HepG2 (cell line): Measurements from ENCODE around the gene CD7. TPM values are rescaled to one million over a fixed set of nuclear protein-coding genes. Genes with fewer than 3 reads are reported as not detected.

Source experiments
- DMAP1 ChIP-seq: IDR thresholded peaks from 2 replicates; pipeline ENCODE4 v1.6.1; 2016
- DNMT1 ChIP-seq: sonication (generic); formaldehyde crosslinking; IDR thresholded peaks from 2 replicates; pipeline ENCODE4 v1.5.1; 2020; ENCODE audit warnings: mild to moderate bottlenecking, missing genetic modification reagents
- E2F2 ChIP-seq: sonication (generic); formaldehyde crosslinking; IDR thresholded peaks from 2 replicates; pipeline ENCODE4 v1.4.0; 2020; ENCODE audit warnings: missing genetic modification reagents, borderline replicate concordance
- IRF9 ChIP-seq: sonication (generic); formaldehyde crosslinking; IDR thresholded peaks from 2 replicates; pipeline ENCODE4 v1.8.0; 2022; ENCODE audit warnings: missing genetic modification reagents, mild to moderate bottlenecking, borderline replicate concordance
- NAIF1 ChIP-seq: sonication (generic); formaldehyde crosslinking; IDR thresholded peaks from 2 replicates; pipeline ENCODE4 v1.5.0; 2020; ENCODE audit warnings: mild to moderate bottlenecking, missing genetic modification reagents, borderline replicate concordance
- NR2C2 ChIP-seq: sonication (generic); formaldehyde crosslinking; IDR thresholded peaks from 2 replicates; pipeline ENCODE4 v1.4.0; 2020; ENCODE audit warnings: missing genetic modification reagents, mild to moderate bottlenecking, moderate library complexity, borderline replicate concordance
- SPEN ChIP-seq: sonication (generic); formaldehyde crosslinking; IDR thresholded peaks from 2 replicates; pipeline ENCODE4 v1.5.1; 2020; ENCODE audit warnings: low read depth, mild to moderate bottlenecking, missing genetic modification reagents
- TBP ChIP-seq: sonication (generic); formaldehyde crosslinking; IDR thresholded peaks from 2 replicates; pipeline ENCODE4 v1.5.0; 2020; ENCODE audit warnings: missing genetic modification reagents
- THAP7 ChIP-seq: sonication (generic); formaldehyde crosslinking; IDR thresholded peaks from 2 replicates; pipeline ENCODE4 v1.8.1; 2023; ENCODE audit warnings: mild to moderate bottlenecking, missing genetic modification reagents
- ZMYM3 ChIP-seq: sonication (generic); formaldehyde crosslinking; IDR thresholded peaks from 2 replicates; pipeline ENCODE4 v1.5.1; 2020; ENCODE audit warnings: mild to moderate bottlenecking, missing genetic modification reagents
- ZNF678 ChIP-seq: sonication (generic); formaldehyde crosslinking; IDR thresholded peaks from 2 replicates; pipeline ENCODE4 v1.4.0; 2020; ENCODE audit warnings: mild to moderate bottlenecking, missing genetic modification reagents
- ZNF776 ChIP-seq: sonication (generic); formaldehyde crosslinking; IDR thresholded peaks from 2 replicates; pipeline ENCODE4 v1.4.0; 2020; ENCODE audit warnings: mild to moderate bottlenecking, missing genetic modification reagents
- polyA plus RNA-seq, 8 experiments: library from polyadenylated mRNA; depleted of rRNA in 3 of 8; stranded (reverse) in 7 of 8; unstranded in 1 of 8; fragments of >200 nt; fragmentation: Illumina TruSeq in 4 of 8; extraction: Trizol in 4 of 8; gene quantifications; 2 replicates each; pipeline versions ENCODE4 v1.2.1 to v1.2.3, GENCODE V29; 2011 to 2016; ENCODE audit warnings: low read depth in 4 of 8, missing spikeins in 1 of 8, mixed read lengths in 1 of 8; ENCODE audit not compliant: insufficient read depth in 1 of 8
- total RNA-seq, 5 experiments: library from RNA; depleted of rRNA; stranded (reverse); fragments of >200 nt; fragmentation: Illumina TruSeq; extraction: Trizol; gene quantifications; 2 replicates each; pipeline ENCODE4 v1.2.3, GENCODE V29; 2016; ENCODE audit warnings: low read depth in 1 of 5
- TF ChIP-seq, protein P1 (sequence below): sonication (generic); formaldehyde crosslinking; IDR thresholded peaks from 2 replicates; pipeline ENCODE4 v1.4.0; 2020; ENCODE audit warnings: missing genetic modification reagents, low read depth, mild to moderate bottlenecking, borderline replicate concordance
- TF ChIP-seq, protein P2 (sequence below): IDR thresholded peaks from 2 replicates; pipeline ENCODE4 v1.6.1; 2016; ENCODE audit warnings: low read depth, borderline replicate concordance
- TF ChIP-seq, protein P3 (sequence below): sonication (generic); formaldehyde crosslinking; IDR thresholded peaks from 2 replicates; pipeline ENCODE4 v1.4.0; 2020; ENCODE audit warnings: low read depth, mild to moderate bottlenecking, missing genetic modification reagents
- TF ChIP-seq, protein P4 (sequence below): sonication (generic); formaldehyde crosslinking; IDR thresholded peaks from 2 replicates; pipeline ENCODE4 v1.8.1; 2022; ENCODE audit warnings: low read depth, mild to moderate bottlenecking, missing genetic modification reagents
- TF ChIP-seq, protein P5 (sequence below): sonication (generic); formaldehyde crosslinking; IDR thresholded peaks from 2 replicates; pipeline ENCODE4 v1.4.0; 2020; ENCODE audit warnings: missing genetic modification reagents

CD7 gene
- total and polyA plus RNA-seq, 2 of the 13 experiments (the other 11 are each of a cell fraction or from before 2014, with no cell fraction given) = 67.6 to 76.4 TPM

DNA sequence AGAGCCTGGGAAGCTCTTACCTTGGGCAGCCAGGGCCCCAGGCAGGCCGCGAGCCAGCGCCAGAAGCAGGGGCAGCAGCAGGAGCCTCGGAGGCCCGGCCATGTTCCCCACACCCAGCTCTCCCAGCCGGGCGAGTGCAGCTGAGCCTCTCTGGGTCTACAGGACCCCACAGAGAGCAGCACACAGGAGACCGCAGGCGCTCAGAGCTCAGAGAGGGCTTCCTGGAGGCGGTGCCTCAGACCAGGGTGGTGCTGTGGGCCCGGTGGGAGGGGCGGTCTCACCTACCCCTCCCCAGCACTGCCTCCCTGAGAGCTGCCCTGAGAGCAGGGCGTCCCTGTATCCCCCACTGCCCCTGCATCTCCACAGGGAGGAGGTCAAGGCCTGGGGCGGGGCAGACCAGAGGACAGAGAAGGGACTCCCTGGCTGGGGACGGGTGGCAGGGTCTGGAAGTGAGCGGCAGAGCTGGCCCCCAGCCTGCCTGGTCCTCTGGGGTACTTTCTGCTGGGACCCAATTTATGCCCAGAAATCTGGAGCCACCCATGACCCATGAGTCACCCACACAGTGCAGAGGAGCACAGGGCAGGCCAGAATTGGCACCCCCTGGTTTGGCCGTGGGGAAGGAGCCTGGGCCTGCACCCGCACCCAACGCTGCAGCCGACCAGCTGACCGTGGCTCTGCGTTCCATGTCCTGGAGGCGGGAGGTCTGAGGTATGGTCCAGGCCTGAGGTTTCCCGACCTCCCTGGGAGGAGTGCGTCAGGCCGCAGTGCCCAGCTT, at the start of gene CD7 (continued):
- no peak for TF ChIP-seq E2F2
- TF ChIP-seq ZNF678 (CRISPR knock-in tag) = 0 out of 2 replicates have a peak, but pooled peaks have one; percentile 15
- TF ChIP-seq IRF9 (CRISPR knock-in tag) = 0 out of 2 replicates have a peak, but pooled peaks have one; percentile 4
- TF ChIP-seq NAIF1 (CRISPR knock-in tag) = no peak
- TF ChIP-seq DNMT1 (CRISPR knock-in tag) = 0 out of 2 replicates have a peak, but pooled peaks have one; percentile 39
- TF ChIP-seq, protein P1, sequence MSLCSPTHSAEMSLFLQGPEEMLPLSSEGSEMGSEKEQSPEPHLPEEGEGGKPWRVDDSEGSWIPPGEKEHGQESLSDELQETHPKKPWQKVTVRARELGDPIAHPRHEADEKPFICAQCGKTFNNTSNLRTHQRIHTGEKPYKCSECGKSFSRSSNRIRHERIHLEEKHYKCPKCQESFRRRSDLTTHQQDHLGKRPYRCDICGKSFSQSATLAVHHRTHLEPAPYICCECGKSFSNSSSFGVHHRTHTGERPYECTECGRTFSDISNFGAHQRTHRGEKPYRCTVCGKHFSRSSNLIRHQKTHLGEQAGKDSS (CRISPR knock-in tag) = no peak; the same call in 1 of the 2 replicates
- peak; percentile 22; the same call in 1 of the 2 replicates for TF ChIP-seq SPEN (CRISPR knock-in tag)
- 0 out of 2 replicates have a peak, but pooled peaks have one; percentile 21 for TF ChIP-seq THAP7 (CRISPR knock-in tag)
- TF ChIP-seq, protein P2, sequence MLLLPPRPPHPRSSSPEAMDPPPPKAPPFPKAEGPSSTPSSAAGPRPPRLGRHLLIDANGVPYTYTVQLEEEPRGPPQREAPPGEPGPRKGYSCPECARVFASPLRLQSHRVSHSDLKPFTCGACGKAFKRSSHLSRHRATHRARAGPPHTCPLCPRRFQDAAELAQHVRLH = peak; percentile 74
- TF ChIP-seq, protein P3, sequence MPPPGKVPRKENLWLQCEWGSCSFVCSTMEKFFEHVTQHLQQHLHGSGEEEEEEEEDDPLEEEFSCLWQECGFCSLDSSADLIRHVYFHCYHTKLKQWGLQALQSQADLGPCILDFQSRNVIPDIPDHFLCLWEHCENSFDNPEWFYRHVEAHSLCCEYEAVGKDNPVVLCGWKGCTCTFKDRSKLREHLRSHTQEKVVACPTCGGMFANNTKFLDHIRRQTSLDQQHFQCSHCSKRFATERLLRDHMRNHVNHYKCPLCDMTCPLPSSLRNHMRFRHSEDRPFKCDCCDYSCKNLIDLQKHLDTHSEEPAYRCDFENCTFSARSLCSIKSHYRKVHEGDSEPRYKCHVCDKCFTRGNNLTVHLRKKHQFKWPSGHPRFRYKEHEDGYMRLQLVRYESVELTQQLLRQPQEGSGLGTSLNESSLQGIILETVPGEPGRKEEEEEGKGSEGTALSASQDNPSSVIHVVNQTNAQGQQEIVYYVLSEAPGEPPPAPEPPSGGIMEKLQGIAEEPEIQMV (CRISPR knock-in tag) = peak; percentile 92
- TF ChIP-seq ZNF776 (CRISPR knock-in tag) = peak; percentile 80; the same call in 1 of the 2 replicates
- TF ChIP-seq TBP (CRISPR knock-in tag) = no peak
- peak; percentile 58; the same call in 1 of the 2 replicates for TF ChIP-seq NR2C2
- TF ChIP-seq, protein P4, sequence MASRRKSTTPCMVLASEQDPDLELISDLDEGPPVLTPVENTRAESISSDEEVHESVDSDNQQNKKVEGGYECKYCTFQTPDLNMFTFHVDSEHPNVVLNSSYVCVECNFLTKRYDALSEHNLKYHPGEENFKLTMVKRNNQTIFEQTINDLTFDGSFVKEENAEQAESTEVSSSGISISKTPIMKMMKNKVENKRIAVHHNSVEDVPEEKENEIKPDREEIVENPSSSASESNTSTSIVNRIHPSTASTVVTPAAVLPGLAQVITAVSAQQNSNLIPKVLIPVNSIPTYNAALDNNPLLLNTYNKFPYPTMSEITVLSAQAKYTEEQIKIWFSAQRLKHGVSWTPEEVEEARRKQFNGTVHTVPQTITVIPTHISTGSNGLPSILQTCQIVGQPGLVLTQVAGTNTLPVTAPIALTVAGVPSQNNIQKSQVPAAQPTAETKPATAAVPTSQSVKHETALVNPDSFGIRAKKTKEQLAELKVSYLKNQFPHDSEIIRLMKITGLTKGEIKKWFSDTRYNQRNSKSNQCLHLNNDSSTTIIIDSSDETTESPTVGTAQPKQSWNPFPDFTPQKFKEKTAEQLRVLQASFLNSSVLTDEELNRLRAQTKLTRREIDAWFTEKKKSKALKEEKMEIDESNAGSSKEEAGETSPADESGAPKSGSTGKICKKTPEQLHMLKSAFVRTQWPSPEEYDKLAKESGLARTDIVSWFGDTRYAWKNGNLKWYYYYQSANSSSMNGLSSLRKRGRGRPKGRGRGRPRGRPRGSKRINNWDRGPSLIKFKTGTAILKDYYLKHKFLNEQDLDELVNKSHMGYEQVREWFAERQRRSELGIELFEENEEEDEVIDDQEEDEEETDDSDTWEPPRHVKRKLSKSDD (CRISPR knock-in tag) = peak; percentile 32; the same call in 1 of the 2 replicates
- TF ChIP-seq, protein P5, sequence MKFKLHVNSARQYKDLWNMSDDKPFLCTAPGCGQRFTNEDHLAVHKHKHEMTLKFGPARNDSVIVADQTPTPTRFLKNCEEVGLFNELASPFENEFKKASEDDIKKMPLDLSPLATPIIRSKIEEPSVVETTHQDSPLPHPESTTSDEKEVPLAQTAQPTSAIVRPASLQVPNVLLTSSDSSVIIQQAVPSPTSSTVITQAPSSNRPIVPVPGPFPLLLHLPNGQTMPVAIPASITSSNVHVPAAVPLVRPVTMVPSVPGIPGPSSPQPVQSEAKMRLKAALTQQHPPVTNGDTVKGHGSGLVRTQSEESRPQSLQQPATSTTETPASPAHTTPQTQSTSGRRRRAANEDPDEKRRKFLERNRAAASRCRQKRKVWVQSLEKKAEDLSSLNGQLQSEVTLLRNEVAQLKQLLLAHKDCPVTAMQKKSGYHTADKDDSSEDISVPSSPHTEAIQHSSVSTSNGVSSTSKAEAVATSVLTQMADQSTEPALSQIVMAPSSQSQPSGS (CRISPR knock-in tag) = peak; percentile 54; the same call in 1 of the 2 replicates
- peak; percentile 93 for TF ChIP-seq ZMYM3 (CRISPR knock-in tag)
- peak; percentile 46; the same call in 1 of the 2 replicates for TF ChIP-seq DMAP1 (CRISPR knock-in tag)
